H1 (cell line): ENCODE measurements around the gene AIFM2. TPM values are rescaled to one million over a fixed set of nuclear protein-coding genes. Genes with fewer than 3 reads are reported as not detected.

Experiments used
- CEBPB ChIP-seq: IDR thresholded peaks from 2 replicates; pipeline ENCODE4 v1.6.1; 2012; ENCODE audit warnings: low read depth, low read length
- SIN3A ChIP-seq, 2 experiments: IDR thresholded peaks in 1 of 2; conservative IDR thresholded peaks in 1 of 2; 2 replicates each; pipeline ENCODE4 v1.6.1; 2011 to 2012; ENCODE audit warnings: low read length in 2 of 2, improper control_type of control experiment in 1 of 2, low read depth in 1 of 2, mild to moderate bottlenecking in 1 of 2
- polyA plus RNA-seq, 7 experiments: library from polyadenylated mRNA; depleted of rRNA in 3 of 7; stranded (reverse) in 5 of 7; unstranded in 2 of 7; fragments of >200 nt in 5 of 7; fragments of 200-250 nt in 2 of 7; gene quantifications; 1 replicate in 5 of 7; 2 replicates in 1 of 7; 4 replicates in 1 of 7; pipeline versions ENCODE4 v1.2.1 to v1.2.3, GENCODE V29; 2011 to 2013; ENCODE audit warnings: missing spikeins in 2 of 7, mixed read lengths in 2 of 7
- total RNA-seq: library from RNA; stranded (reverse); fragmentation: NEBNext Ultra II Directional; extraction: Animal tissue kit (Norgen Biotek cat#: 25700); gene quantifications from 2 replicates; pipeline ENCODE4 v1.2.1, GENCODE V29; 2021

The AIFM2 gene
- total and polyA plus RNA-seq, 2 of the 8 experiments (the other 6 are each of a cell fraction or from before 2014, with no cell fraction given), result 4.0 TPM

DNA sequence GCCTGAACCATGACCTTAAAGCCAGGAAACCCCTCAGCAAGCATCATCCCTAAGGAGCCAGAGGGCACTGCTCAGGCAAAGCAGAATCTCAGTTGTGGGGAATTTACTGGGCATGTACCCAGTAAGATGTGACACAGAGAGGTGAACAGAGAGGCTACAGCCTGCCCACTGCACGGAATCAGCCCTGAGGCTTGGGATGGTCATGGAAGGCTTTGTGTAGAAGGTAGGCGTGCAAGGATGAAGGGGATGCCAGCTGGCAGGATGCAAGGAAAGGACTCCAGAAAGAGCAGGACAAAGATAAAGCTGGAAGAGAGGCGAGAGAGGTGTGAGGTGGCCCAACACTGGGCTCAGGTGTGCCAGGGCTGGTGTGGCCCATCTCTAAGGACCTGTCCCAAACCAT lies 2.4 kb upstream of the AIFM2 start (continued):
- no peak for TF ChIP-seq CEBPB
- no peak for TF ChIP-seq SIN3A (conservative IDR thresholded peaks at IDR 0.05 in 1 of 2, IDR thresholded peaks at IDR 0.05 in 1 of 2; ENCODE audit: low read depth in 1 of 2, low read length in 2 of 2)
